ENCODE data around the gene RFFL. TPM values are rescaled to one million over a fixed set of nuclear protein-coding genes. Genes with fewer than 3 reads are reported as not detected.

The RFFL gene
- total and polyA plus RNA-seq, 4 donors = 5.8 to 38.1 (median 21.9) TPM

- 96 to 98% methylated on average over 8 of the region's 8 CpGs for WGBS, 2 donors
- H3K27ac ChIP-seq (ENCODE audit: low read depth in 1 of 2, low read length in 1 of 2) = no peak overlapping the region
- H3K36me3 ChIP-seq (ENCODE audit: control insufficient read depth in 4 of 4, insufficient read depth in 4 of 4, low read length in 4 of 4) = no peaks in the 10 kb centered on the region
- H3K4me1 ChIP-seq (ENCODE audit: control insufficient read depth in 5 of 5, insufficient read depth in 5 of 5, low read length in 5 of 5) = peaks cover 0 to 2% (median 0%) of the 10 kb centered on the region in 5 donors
- TF ChIP-seq CTCF (IDR thresholded peaks at IDR 0.05; ENCODE audit: control extremely low read depth, extremely low read depth) = no peak
- DNase-seq (no peak), ATAC-seq (ENCODE audit: insufficient read depth, low FRiP score) (no peak)
- no peak overlapping the region for H3K4me3 ChIP-seq
- H3K9ac ChIP-seq (ENCODE audit: insufficient read depth in 1 of 2, low read length in 2 of 2) = no peak overlapping the region
- no peaks in the 10 kb centered on the region for H3K9me3 ChIP-seq (ENCODE audit: control insufficient read depth in 4 of 4, insufficient read depth in 3 of 4, low read length in 3 of 4)
- H3K27me3 ChIP-seq (ENCODE audit: control insufficient read depth in 3 of 3, insufficient read depth in 3 of 3, low read length in 2 of 3) = no peaks in the 10 kb centered on the region
Measured at GRCh38 chr17:35044181-35044580, 19.3 kb downstream of the RFFL start.

- no peaks in the 10 kb centered on the region for H3K27me3 ChIP-seq (ENCODE audit: control insufficient read depth in 3 of 3, insufficient read depth in 3 of 3, low read length in 2 of 3)
- no peaks in the 10 kb centered on the region for H3K36me3 ChIP-seq (ENCODE audit: control insufficient read depth in 4 of 4, insufficient read depth in 4 of 4, low read length in 4 of 4)
- ATAC-seq (ENCODE audit: insufficient read depth, low FRiP score) = no peak
- peaks cover 0 to 2% (median 0%) of the 10 kb centered on the region in 5 donors for H3K4me1 ChIP-seq (ENCODE audit: control insufficient read depth in 5 of 5, insufficient read depth in 5 of 5, low read length in 5 of 5)
- H3K9ac ChIP-seq (ENCODE audit: insufficient read depth in 1 of 2, low read length in 2 of 2) = no peak overlapping the region
- TF ChIP-seq CTCF (IDR thresholded peaks at IDR 0.05; ENCODE audit: control extremely low read depth, extremely low read depth) = no peak
- H3K27ac ChIP-seq (ENCODE audit: low read depth in 1 of 2, low read length in 1 of 2) = no peak overlapping the region
- H3K4me3 ChIP-seq = no peak overlapping the region
- H3K9me3 ChIP-seq (ENCODE audit: control insufficient read depth in 4 of 4, insufficient read depth in 3 of 4, low read length in 3 of 4) = no peaks in the 10 kb centered on the region
- WGBS, 2 donors = 94 to 95% methylated on average over 7 of the region's 7 CpGs
- DNase-seq = no peak
Measured at GRCh38 chr17:35041390-35041789, 22.1 kb downstream of the RFFL start.

GRCh38 chr17:35038453-35038852 is 25.1 kb downstream of the RFFL start:
- Histone ChIP-seq H3K4me1 (ENCODE audit: control insufficient read depth in 5 of 5, insufficient read depth in 5 of 5, low read length in 5 of 5) (peaks cover 0 to 2% (median 0%) of the 10 kb centered on the region in 5 donors), H3K27ac (ENCODE audit: low read depth in 1 of 2, low read length in 1 of 2) (no peak overlapping the region), H3K9me3 (ENCODE audit: control insufficient read depth in 4 of 4, insufficient read depth in 3 of 4, low read length in 3 of 4) (no peaks in the 10 kb centered on the region), H3K36me3 (ENCODE audit: control insufficient read depth in 4 of 4, insufficient read depth in 4 of 4, low read length in 4 of 4) (no peaks in the 10 kb centered on the region), H3K4me3 (no peak overlapping the region), H3K27me3 (ENCODE audit: control insufficient read depth in 3 of 3, insufficient read depth in 3 of 3, low read length in 2 of 3) (no peaks in the 10 kb centered on the region), H3K9ac (ENCODE audit: insufficient read depth in 1 of 2, low read length in 2 of 2) (no peak overlapping the region)
- no peak for DNase-seq
- TF ChIP-seq CTCF (IDR thresholded peaks at IDR 0.05; ENCODE audit: control extremely low read depth, extremely low read depth) = no peak
- WGBS, 2 donors = 90 to 92% methylated on average over 3 of the region's 3 CpGs
- ATAC-seq (ENCODE audit: insufficient read depth, low FRiP score) = no peak

- 92% methylated on average over 1 of the region's 1 CpG for WGBS, 2 donors
- H3K4me3 ChIP-seq = no peak overlapping the region
- no peaks in the 10 kb centered on the region for H3K9me3 ChIP-seq (ENCODE audit: control insufficient read depth in 4 of 4, insufficient read depth in 3 of 4, low read length in 3 of 4)
- no peaks in the 10 kb centered on the region for H3K27me3 ChIP-seq (ENCODE audit: control insufficient read depth in 3 of 3, insufficient read depth in 3 of 3, low read length in 2 of 3)
- no peak for TF ChIP-seq CTCF (IDR thresholded peaks at IDR 0.05; ENCODE audit: control extremely low read depth, extremely low read depth)
- ATAC-seq (ENCODE audit: insufficient read depth, low FRiP score) = no peak
- H3K9ac ChIP-seq (ENCODE audit: insufficient read depth in 1 of 2, low read length in 2 of 2) = no peak overlapping the region
- H3K36me3 ChIP-seq (ENCODE audit: control insufficient read depth in 4 of 4, insufficient read depth in 4 of 4, low read length in 4 of 4) = peaks cover 0 to 4% (median under 1%) of the 10 kb centered on the region in 4 donors
- H3K4me1 ChIP-seq (ENCODE audit: control insufficient read depth in 5 of 5, insufficient read depth in 5 of 5, low read length in 5 of 5) = no peaks in the 10 kb centered on the region
- no peak overlapping the region for H3K27ac ChIP-seq (ENCODE audit: low read depth in 1 of 2, low read length in 1 of 2)
- DNase-seq = no peak
Measured at GRCh38 chr17:35030780-35031179, 32.7 kb downstream of the RFFL start.
